Endothelial cell (in vitro differentiated cells): ENCODE data around the gene EID3. TPM values are rescaled to one million over a fixed set of nuclear protein-coding genes. Genes with fewer than 3 reads are reported as not detected.

Source experiments
- DNase-seq: peaks from one replicate; pipeline ENCODE4 v3.0.0; 2021; ENCODE audit warnings: low spot score
- H3K27ac Mint-ChIP-seq: one replicate; pipeline ENCODE4 v1.8.0; 2021; ENCODE audit warnings: mixed read lengths, inconsistent platforms; ENCODE audit not compliant: unreplicated experiment
- H3K27me3 Mint-ChIP-seq: one replicate; pipeline ENCODE4 v1.8.0; 2021; ENCODE audit warnings: mild to moderate bottlenecking, moderate library complexity, mixed read lengths, inconsistent platforms; ENCODE audit not compliant: unreplicated experiment
- H3K36me3 Mint-ChIP-seq: one replicate; pipeline ENCODE4 v1.8.0; 2021; ENCODE audit warnings: mild to moderate bottlenecking, low read depth, mixed read lengths, inconsistent platforms; ENCODE audit not compliant: unreplicated experiment
- H3K4me1 Mint-ChIP-seq: one replicate; pipeline ENCODE4 v1.8.0; 2021; ENCODE audit warnings: mild to moderate bottlenecking, mixed read lengths, inconsistent platforms; ENCODE audit not compliant: unreplicated experiment
- H3K4me3 Mint-ChIP-seq: one replicate; pipeline ENCODE4 v1.8.0; 2021; ENCODE audit warnings: mild to moderate bottlenecking, mixed read lengths, inconsistent platforms; ENCODE audit not compliant: unreplicated experiment
- H3K9me3 Mint-ChIP-seq: one replicate; pipeline ENCODE4 v1.8.0; 2021; ENCODE audit warnings: mixed read lengths, inconsistent platforms; ENCODE audit not compliant: unreplicated experiment
- total RNA-seq: library from RNA; stranded (reverse); fragmentation: NEBNext Ultra II Directional; extraction: Animal tissue kit (Norgen Biotek cat#: 25700); gene quantifications from one replicate; pipeline ENCODE4 v1.2.1, GENCODE V29; 2021; ENCODE audit not compliant: unreplicated experiment
- TF ChIP-seq, protein P1 (sequence below): fragments of 200-600 bp; sonication (generic); IDR thresholded peaks from one replicate; pipeline ENCODE4 v1.5.0; 2021; ENCODE audit warnings: antibody characterized with exemption; ENCODE audit not compliant: unreplicated experiment

EID3 gene
- total RNA-seq, 1 donor from 2014 or later = 2.2 TPM

DNA sequence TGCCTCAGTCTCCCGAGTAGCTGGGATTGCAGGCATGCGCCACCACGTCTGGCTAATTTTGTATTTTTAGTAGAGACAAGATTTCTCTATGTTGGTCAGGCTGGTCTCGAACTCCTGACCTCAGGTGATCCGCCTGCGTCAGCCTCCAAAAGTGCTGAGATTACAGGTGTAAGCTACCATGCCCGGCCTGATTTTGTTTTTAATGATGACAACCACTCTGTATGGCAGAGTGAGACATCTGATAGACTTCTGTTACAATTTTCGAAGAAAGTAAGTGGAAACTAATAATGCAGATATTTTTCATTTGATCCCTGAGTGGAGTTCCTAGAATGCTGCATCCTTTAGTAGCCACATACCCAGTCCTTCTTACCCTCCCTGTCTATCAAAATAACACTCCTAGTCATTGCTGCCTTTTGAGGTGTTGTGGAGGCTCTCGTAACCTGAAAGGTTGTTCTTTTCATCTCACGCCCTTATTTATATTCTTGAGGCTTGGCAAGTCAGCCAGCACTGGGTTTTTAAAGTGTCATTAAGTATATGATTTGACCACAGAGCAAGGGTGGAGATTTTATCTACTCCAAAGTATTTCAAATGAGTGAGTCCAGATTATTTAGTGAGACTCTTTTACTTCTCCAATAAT, 5.9 kb upstream of the EID3 start:
- H3K9me3 Mint-ChIP-seq = no peaks in the 10 kb centered on the region
- H3K36me3 Mint-ChIP-seq = peaks cover 30% of the 10 kb centered on the region

GRCh38 chr12:104299842-104300481, 3.6 kb upstream of the EID3 start:
- peaks cover 30% of the 10 kb centered on the region for H3K4me1 Mint-ChIP-seq
- no peak overlapping the region for H3K4me3 Mint-ChIP-seq
- no peak for DNase-seq
- no peaks in the 10 kb centered on the region for H3K9me3 Mint-ChIP-seq
- peaks cover 24% of the 10 kb centered on the region for H3K36me3 Mint-ChIP-seq
- TF ChIP-seq, protein P1, sequence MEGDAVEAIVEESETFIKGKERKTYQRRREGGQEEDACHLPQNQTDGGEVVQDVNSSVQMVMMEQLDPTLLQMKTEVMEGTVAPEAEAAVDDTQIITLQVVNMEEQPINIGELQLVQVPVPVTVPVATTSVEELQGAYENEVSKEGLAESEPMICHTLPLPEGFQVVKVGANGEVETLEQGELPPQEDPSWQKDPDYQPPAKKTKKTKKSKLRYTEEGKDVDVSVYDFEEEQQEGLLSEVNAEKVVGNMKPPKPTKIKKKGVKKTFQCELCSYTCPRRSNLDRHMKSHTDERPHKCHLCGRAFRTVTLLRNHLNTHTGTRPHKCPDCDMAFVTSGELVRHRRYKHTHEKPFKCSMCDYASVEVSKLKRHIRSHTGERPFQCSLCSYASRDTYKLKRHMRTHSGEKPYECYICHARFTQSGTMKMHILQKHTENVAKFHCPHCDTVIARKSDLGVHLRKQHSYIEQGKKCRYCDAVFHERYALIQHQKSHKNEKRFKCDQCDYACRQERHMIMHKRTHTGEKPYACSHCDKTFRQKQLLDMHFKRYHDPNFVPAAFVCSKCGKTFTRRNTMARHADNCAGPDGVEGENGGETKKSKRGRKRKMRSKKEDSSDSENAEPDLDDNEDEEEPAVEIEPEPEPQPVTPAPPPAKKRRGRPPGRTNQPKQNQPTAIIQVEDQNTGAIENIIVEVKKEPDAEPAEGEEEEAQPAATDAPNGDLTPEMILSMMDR = no peak
- peaks cover 5% of the 10 kb centered on the region for H3K27me3 Mint-ChIP-seq
- no peak overlapping the region for H3K27ac Mint-ChIP-seq

More for the DNA sequence above, 5.9 kb upstream of the EID3 start:
- TF ChIP-seq, protein P1 = no peak
- Mint-ChIP-seq H3K4me1 (peaks cover 16% of the 10 kb centered on the region), H3K4me3 (no peak overlapping the region), H3K27ac (no peak overlapping the region), H3K27me3 (peaks cover 3% of the 10 kb centered on the region)
- no peak for DNase-seq

DNA sequence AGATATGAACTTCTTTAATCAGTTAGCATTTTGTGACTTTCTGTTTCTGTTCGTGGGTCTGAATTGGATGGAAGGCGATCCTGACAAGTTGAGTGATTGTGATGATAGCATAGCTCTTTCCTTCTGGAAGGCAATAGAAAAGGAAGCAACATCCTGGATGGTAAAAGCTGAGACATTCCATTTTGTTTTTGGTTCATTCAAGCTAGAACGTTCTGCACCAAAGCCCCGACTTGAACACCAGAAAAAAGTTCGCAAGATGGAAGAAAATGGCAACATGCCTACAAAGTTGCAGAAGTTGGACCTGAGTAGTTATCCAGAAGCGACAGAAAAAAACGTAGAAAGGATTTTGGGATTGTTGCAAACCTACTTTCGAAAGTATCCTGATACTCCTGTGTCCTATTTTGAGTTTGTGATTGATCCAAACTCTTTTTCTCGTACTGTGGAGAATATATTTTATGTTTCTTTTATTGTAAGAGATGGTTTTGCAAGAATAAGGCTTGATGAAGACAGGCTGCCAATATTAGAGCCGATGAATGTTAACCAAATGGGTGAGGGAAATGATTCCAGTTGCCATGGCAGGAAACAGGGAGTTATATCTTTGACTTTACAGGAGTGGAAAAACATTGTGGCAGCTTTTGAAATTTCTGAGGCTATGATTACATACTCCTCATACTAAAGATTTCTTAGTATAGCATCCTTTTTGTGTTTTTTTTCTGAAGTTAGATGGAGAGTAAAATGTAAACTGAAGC, 896 bp downstream of the EID3 start:
- peaks cover 14% of the 10 kb centered on the region for H3K36me3 Mint-ChIP-seq
- H3K4me1 Mint-ChIP-seq = peaks cover 33% of the 10 kb centered on the region
- peak overlapping the region; percentile 5 for H3K4me3 Mint-ChIP-seq
- no peak for DNase-seq
- no peak overlapping the region for H3K27ac Mint-ChIP-seq
- H3K27me3 Mint-ChIP-seq = peaks cover 5% of the 10 kb centered on the region
- no peaks in the 10 kb centered on the region for H3K9me3 Mint-ChIP-seq
- TF ChIP-seq, protein P1 = no peak

DNA sequence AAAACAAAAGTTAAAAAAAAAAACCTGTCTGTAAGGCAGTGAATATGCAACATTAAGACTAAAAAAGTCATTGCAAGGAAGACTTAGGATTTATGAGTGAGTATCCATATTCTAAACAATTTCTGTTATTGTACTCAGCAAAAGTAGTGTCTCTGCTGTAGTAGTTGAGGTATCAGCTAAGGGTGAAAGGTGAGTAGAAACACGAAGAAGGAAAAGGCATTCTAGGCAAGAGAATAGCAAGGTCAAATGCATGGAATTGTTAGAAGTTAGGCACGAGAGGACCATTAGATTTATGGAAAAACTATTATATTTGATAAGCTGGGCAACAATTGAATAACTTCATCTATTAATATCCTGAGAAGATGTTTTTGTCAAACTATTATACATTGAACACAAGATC, 1.8 kb downstream of the EID3 start:
- H3K27me3 Mint-ChIP-seq = peaks cover 5% of the 10 kb centered on the region
- H3K4me3 Mint-ChIP-seq = no peak overlapping the region
- TF ChIP-seq, protein P1 = no peak
- peak overlapping the region; percentile 7 for H3K27ac Mint-ChIP-seq
- no peaks in the 10 kb centered on the region for H3K9me3 Mint-ChIP-seq
- no peak for DNase-seq
- peaks cover 30% of the 10 kb centered on the region for H3K4me1 Mint-ChIP-seq
- peaks cover 9% of the 10 kb centered on the region for H3K36me3 Mint-ChIP-seq

GRCh38 chr12:104306376-104306775, 2.8 kb downstream of the EID3 start:
- peaks cover 7% of the 10 kb centered on the region for H3K36me3 Mint-ChIP-seq
- DNase-seq = no peak
- TF ChIP-seq, protein P1 = no peak
- H3K9me3 Mint-ChIP-seq = no peaks in the 10 kb centered on the region
- peaks cover 5% of the 10 kb centered on the region for H3K27me3 Mint-ChIP-seq
- no peak overlapping the region for H3K4me3 Mint-ChIP-seq
- H3K27ac Mint-ChIP-seq = no peak overlapping the region
- peaks cover 27% of the 10 kb centered on the region for H3K4me1 Mint-ChIP-seq
